ENCODE measurements around the gene DAPK2. TPM values are rescaled to one million over a fixed set of nuclear protein-coding genes. Genes with fewer than 3 reads are reported as not detected.

Gene DAPK2
- total and polyA plus RNA-seq, 2 of the 13 experiments (the other 11 are each of a cell fraction or from before 2014, with no cell fraction given), result 0.33 to 0.63 TPM

GRCh38 chr15:64070965-64071851 is 24.9 kb upstream of the DAPK2 start (continued):
- TF ChIP-seq, protein P1, sequence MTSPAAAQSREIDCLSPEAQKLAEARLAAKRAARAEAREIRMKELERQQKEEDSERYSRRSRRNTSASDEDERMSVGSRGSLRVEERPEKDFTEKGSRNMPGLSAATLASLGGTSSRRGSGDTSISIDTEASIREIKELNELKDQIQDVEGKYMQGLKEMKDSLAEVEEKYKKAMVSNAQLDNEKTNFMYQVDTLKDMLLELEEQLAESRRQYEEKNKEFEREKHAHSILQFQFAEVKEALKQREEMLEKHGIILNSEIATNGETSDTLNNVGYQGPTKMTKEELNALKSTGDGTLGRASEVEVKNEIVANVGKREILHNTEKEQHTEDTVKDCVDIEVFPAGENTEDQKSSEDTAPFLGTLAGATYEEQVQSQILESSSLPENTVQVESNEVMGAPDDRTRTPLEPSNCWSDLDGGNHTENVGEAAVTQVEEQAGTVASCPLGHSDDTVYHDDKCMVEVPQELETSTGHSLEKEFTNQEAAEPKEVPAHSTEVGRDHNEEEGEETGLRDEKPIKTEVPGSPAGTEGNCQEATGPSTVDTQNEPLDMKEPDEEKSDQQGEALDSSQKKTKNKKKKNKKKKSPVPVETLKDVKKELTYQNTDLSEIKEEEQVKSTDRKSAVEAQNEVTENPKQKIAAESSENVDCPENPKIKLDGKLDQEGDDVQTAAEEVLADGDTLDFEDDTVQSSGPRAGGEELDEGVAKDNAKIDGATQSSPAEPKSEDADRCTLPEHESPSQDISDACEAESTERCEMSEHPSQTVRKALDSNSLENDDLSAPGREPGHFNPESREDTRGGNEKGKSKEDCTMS (CRISPR knock-in tag; conservative IDR thresholded peaks at IDR 0.05), result no peak
- no peak for TF ChIP-seq EHMT2 (IDR thresholded peaks at IDR 0.05; ENCODE audit: borderline replicate concordance, low read depth, low read length)
- no peak for TF ChIP-seq ZNF749 (CRISPR knock-in tag; IDR thresholded peaks at IDR 0.05; ENCODE audit: borderline replicate concordance)
- TF ChIP-seq ZNF614 (CRISPR knock-in tag; IDR thresholded peaks at IDR 0.05; ENCODE audit: borderline replicate concordance), result peak; percentile 17; the same call in 1 of the 2 replicates
- TF ChIP-seq ZBTB42 (CRISPR knock-in tag; IDR thresholded peaks at IDR 0.05), result no peak
- no peak for TF ChIP-seq ZBTB21 (CRISPR knock-in tag; IDR thresholded peaks at IDR 0.05)
- no peak for TF ChIP-seq FOSL1 (CRISPR knock-in tag; IDR thresholded peaks at IDR 0.05; ENCODE audit: borderline replicate concordance)
- TF ChIP-seq, protein P2, sequence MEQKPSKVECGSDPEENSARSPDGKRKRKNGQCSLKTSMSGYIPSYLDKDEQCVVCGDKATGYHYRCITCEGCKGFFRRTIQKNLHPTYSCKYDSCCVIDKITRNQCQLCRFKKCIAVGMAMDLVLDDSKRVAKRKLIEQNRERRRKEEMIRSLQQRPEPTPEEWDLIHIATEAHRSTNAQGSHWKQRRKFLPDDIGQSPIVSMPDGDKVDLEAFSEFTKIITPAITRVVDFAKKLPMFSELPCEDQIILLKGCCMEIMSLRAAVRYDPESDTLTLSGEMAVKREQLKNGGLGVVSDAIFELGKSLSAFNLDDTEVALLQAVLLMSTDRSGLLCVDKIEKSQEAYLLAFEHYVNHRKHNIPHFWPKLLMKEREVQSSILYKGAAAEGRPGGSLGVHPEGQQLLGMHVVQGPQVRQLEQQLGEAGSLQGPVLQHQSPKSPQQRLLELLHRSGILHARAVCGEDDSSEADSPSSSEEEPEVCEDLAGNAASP (CRISPR knock-in tag; IDR thresholded peaks at IDR 0.05; ENCODE audit: borderline replicate concordance), result peak; percentile 42; the same call in 1 of the 2 replicates
- TF ChIP-seq HOXA9 (CRISPR knock-in tag; IDR thresholded peaks at IDR 0.05; ENCODE audit: borderline replicate concordance), result no peak
- no peak for TF ChIP-seq MED13 (CRISPR knock-in tag; IDR thresholded peaks at IDR 0.05)
- no peak for TF ChIP-seq ZBTB1 (CRISPR knock-in tag; IDR thresholded peaks at IDR 0.05; ENCODE audit: borderline replicate concordance)
- TF ChIP-seq GPBP1L1 (CRISPR knock-in tag; IDR thresholded peaks at IDR 0.05), result no peak
- no peak for TF ChIP-seq ZNF766 (CRISPR knock-in tag; IDR thresholded peaks at IDR 0.05; ENCODE audit: borderline replicate concordance)
- TF ChIP-seq, protein P3, sequence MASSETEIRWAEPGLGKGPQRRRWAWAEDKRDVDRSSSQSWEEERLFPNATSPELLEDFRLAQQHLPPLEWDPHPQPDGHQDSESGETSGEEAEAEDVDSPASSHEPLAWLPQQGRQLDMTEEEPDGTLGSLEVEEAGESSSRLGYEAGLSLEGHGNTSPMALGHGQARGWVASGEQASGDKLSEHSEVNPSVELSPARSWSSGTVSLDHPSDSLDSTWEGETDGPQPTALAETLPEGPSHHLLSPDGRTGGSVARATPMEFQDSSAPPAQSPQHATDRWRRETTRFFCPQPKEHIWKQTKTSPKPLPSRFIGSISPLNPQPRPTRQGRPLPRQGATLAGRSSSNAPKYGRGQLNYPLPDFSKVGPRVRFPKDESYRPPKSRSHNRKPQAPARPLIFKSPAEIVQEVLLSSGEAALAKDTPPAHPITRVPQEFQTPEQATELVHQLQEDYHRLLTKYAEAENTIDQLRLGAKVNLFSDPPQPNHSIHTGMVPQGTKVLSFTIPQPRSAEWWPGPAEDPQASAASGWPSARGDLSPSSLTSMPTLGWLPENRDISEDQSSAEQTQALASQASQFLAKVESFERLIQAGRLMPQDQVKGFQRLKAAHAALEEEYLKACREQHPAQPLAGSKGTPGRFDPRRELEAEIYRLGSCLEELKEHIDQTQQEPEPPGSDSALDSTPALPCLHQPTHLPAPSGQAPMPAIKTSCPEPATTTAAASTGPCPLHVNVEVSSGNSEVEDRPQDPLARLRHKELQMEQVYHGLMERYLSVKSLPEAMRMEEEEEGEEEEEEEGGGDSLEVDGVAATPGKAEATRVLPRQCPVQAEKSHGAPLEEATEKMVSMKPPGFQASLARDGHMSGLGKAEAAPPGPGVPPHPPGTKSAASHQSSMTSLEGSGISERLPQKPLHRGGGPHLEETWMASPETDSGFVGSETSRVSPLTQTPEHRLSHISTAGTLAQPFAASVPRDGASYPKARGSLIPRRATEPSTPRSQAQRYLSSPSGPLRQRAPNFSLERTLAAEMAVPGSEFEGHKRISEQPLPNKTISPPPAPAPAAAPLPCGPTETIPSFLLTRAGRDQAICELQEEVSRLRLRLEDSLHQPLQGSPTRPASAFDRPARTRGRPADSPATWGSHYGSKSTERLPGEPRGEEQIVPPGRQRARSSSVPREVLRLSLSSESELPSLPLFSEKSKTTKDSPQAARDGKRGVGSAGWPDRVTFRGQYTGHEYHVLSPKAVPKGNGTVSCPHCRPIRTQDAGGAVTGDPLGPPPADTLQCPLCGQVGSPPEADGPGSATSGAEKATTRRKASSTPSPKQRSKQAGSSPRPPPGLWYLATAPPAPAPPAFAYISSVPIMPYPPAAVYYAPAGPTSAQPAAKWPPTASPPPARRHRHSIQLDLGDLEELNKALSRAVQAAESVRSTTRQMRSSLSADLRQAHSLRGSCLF (CRISPR knock-in tag; IDR thresholded peaks at IDR 0.05; ENCODE audit: borderline replicate concordance), result no peak
- no peak for TF ChIP-seq TEAD2 (CRISPR knock-in tag; IDR thresholded peaks at IDR 0.05)
- no peak for TF ChIP-seq FOXJ3 (CRISPR knock-in tag; IDR thresholded peaks at IDR 0.05; ENCODE audit: borderline replicate concordance)
- peak; percentile 56; the same call in 1 of the 2 replicates for TF ChIP-seq MAX (IDR thresholded peaks at IDR 0.05)
- no peak for TF ChIP-seq ZNF782 (CRISPR knock-in tag; IDR thresholded peaks at IDR 0.05; ENCODE audit: borderline replicate concordance)

All from HepG2 (cell line).